NCI-H748 treated with DMSO at 0.1 percent for 48 hours (cell line): Measurements from ENCODE around the gene ANXA8.
"Not testable (repeated sequence)": the region's sequence is repeated elsewhere in the genome, so short reads cannot be mapped to it uniquely, and the experiment has no call there.

Experiments used
- DNase-seq: peaks from one replicate; lab custom pipeline; 2025; lab: John Stamatoyannopoulos, UW

The ANXA8 gene

GRCh38 chr10:47483923-47484322, at the start of gene ANXA8:
Gene ANXA8, minus strand, starts transcription at chr10:47484115. Its CDS starts 182 bp downstream, at chr10:47483933.
- DNase-seq, result not testable (repeated sequence)

- DNase-seq, result not testable (repeated sequence)
Measured at GRCh38 chr10:47523475-47523874, 39.6 kb upstream of the ANXA8 start, which contains the start of gene AGAP9. Gene AGAP9, minus strand, starts transcription at chr10:47523638. Its CDS starts 112 bp downstream, at chr10:47523526.

GRCh38 chr10:47502313-47502712, 18.4 kb upstream of the ANXA8 start:
- DNase-seq, result not testable (repeated sequence)

- not testable (repeated sequence) for DNase-seq
Measured at GRCh38 chr10:47494226-47494625, 10.3 kb upstream of the ANXA8 start.

- DNase-seq, result not testable (repeated sequence)
Measured at GRCh38 chr10:47491600-47491999, 7.7 kb upstream of the ANXA8 start, which contains the start of gene FAM25G. Gene FAM25G, minus strand, starts transcription at chr10:47491700. Its CDS starts 26 bp downstream, at chr10:47491674.

GRCh38 chr10:47489630-47490029, 5.7 kb upstream of the ANXA8 start:
- DNase-seq, result not testable (repeated sequence)

- DNase-seq, result not testable (repeated sequence)
Measured at GRCh38 chr10:47485943-47486342, 2.0 kb upstream of the ANXA8 start.

GRCh38 chr10:47484786-47485185, 871 bp upstream of the ANXA8 start:
- not testable (repeated sequence) for DNase-seq

GRCh38 chr10:47482367-47482766, 1.5 kb downstream of the ANXA8 start:
- DNase-seq, result not testable (repeated sequence)

GRCh38 chr10:47481768-47482181, 2.1 kb downstream of the ANXA8 start:
- DNase-seq, result not testable (repeated sequence)

GRCh38 chr10:47481182-47481766, 2.6 kb downstream of the ANXA8 start:
- not testable (repeated sequence) for DNase-seq

- DNase-seq, result not testable (repeated sequence)
Measured at GRCh38 chr10:47480133-47480532, 3.8 kb downstream of the ANXA8 start.

GRCh38 chr10:47478114-47478513, 5.8 kb downstream of the ANXA8 start:
- DNase-seq, result not testable (repeated sequence)

- DNase-seq, result not testable (repeated sequence)
Measured at GRCh38 chr10:47477078-47477477, 6.8 kb downstream of the ANXA8 start.

- not testable (repeated sequence) for DNase-seq
Measured at GRCh38 chr10:47475101-47475500, 8.8 kb downstream of the ANXA8 start.

- not testable (repeated sequence) for DNase-seq
Measured at GRCh38 chr10:47473516-47473915, 10.4 kb downstream of the ANXA8 start.

- DNase-seq, result not testable (repeated sequence)
Measured at GRCh38 chr10:47472647-47473046, 11.3 kb downstream of the ANXA8 start.

- DNase-seq, result not testable (repeated sequence)
Measured at GRCh38 chr10:47472072-47472471, 11.8 kb downstream of the ANXA8 start.

- not testable (repeated sequence) for DNase-seq
Measured at GRCh38 chr10:47468731-47469528, 15.0 kb downstream of the ANXA8 start.

GRCh38 chr10:47467957-47468356, 16.0 kb downstream of the ANXA8 start:
- DNase-seq, result not testable (repeated sequence)

GRCh38 chr10:47467458-47467857, 16.5 kb downstream of the ANXA8 start:
- DNase-seq, result not testable (repeated sequence)

GRCh38 chr10:47465216-47465917, 18.5 kb downstream of the ANXA8 start:
- not testable (repeated sequence) for DNase-seq
